Ascending aorta (tissue), 2 donors: ENCODE measurements around the gene IGFBPL1. TPM values are rescaled to one million over a fixed set of nuclear protein-coding genes. Genes with fewer than 3 reads are reported as not detected.
"Not testable (repeated sequence)": the region's sequence is repeated elsewhere in the genome, so short reads cannot be mapped to it uniquely, and the experiment has no call there.

Experiments
- DNase-seq, 2 donors: peaks; one replicate each; pipeline ENCODE4 v3.0.0-alpha.2; 2019; ENCODE audit warnings: low spot score in 2 of 2
- H3K27ac ChIP-seq, 2 donors: fragments of 200-600 bp; sonication (generic); one replicate each; pipeline ENCODE4 v1.5.1; 2016 to 2017; ENCODE audit warnings: mild to moderate bottlenecking in 1 of 2
- H3K27me3 ChIP-seq: fragments of 200-600 bp; sonication (generic); one replicate; pipeline ENCODE4 v1.5.1; 2017
- H3K36me3 ChIP-seq, 2 donors: fragments of 200-600 bp; sonication (generic); one replicate each; pipeline ENCODE4 v1.5.1; 2016
- H3K4me1 ChIP-seq, 2 donors: fragments of 200-600 bp; sonication (generic); one replicate each; pipeline ENCODE4 v1.5.1; 2016 to 2017; ENCODE audit warnings: mild to moderate bottlenecking in 1 of 2
- H3K4me3 ChIP-seq, 2 donors: fragments of 200-600 bp; sonication (generic); one replicate each; pipeline ENCODE4 v1.5.1; 2016 to 2017; ENCODE audit warnings: mild to moderate bottlenecking in 1 of 2
- H3K9me3 ChIP-seq, 2 donors: fragments of 200-600 bp; sonication (generic); one replicate each; pipeline ENCODE4 v1.5.1; 2016
- intact Hi-C: fragments of 100-400 bp; cut with DNase I; formaldehyde crosslinking; loops from one replicate; pipeline ENCODE4 v1.15.1; 2023
- total RNA-seq: library from RNA; depleted of rRNA; stranded (reverse); fragments of >200 nt; gene quantifications from one replicate; pipeline ENCODE4 v1.1.0, GENCODE V29; 2016
- TF ChIP-seq, protein P1 (sequence below), 3 experiments: fragments of 200-600 bp in 2 of 3; fragments of 450-650 bp in 1 of 3; sonication (generic) in 2 of 3; IDR thresholded peaks; one replicate each; pipeline ENCODE4 v1.5.1; 2016 to 2019; ENCODE audit warnings: antibody characterized with exemption in 3 of 3, mild to moderate bottlenecking in 1 of 3, moderate library complexity in 1 of 3

The IGFBPL1 gene
- total RNA-seq, 1 donor from 2014 or later = 4.8 TPM

- H3K9me3 ChIP-seq = no peaks in the 10 kb centered on the region
- TF ChIP-seq, protein P1, sequence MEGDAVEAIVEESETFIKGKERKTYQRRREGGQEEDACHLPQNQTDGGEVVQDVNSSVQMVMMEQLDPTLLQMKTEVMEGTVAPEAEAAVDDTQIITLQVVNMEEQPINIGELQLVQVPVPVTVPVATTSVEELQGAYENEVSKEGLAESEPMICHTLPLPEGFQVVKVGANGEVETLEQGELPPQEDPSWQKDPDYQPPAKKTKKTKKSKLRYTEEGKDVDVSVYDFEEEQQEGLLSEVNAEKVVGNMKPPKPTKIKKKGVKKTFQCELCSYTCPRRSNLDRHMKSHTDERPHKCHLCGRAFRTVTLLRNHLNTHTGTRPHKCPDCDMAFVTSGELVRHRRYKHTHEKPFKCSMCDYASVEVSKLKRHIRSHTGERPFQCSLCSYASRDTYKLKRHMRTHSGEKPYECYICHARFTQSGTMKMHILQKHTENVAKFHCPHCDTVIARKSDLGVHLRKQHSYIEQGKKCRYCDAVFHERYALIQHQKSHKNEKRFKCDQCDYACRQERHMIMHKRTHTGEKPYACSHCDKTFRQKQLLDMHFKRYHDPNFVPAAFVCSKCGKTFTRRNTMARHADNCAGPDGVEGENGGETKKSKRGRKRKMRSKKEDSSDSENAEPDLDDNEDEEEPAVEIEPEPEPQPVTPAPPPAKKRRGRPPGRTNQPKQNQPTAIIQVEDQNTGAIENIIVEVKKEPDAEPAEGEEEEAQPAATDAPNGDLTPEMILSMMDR (IDR thresholded peaks at IDR 0.05) = no peak
- H3K36me3 ChIP-seq = peaks cover 0 to 17% of the 10 kb centered on the region in 2 donors
- no peaks in the 10 kb centered on the region for H3K4me1 ChIP-seq
- no peak for DNase-seq
- H3K27ac ChIP-seq = no peak overlapping the region
- intact Hi-C loops = no loop called here
- H3K27me3 ChIP-seq = no peaks in the 10 kb centered on the region
- H3K4me3 ChIP-seq = no peak overlapping the region
These were observed 17.6 kb downstream of the IGFBPL1 start for GRCh38 chr9:38406476-38407186.

GRCh38 chr9:38405785-38406184, 18.5 kb downstream of the IGFBPL1 start:
- peaks cover 0 to 12% of the 10 kb centered on the region in 2 donors for H3K36me3 ChIP-seq
- peaks cover 0 to 2% of the 10 kb centered on the region in 2 donors for H3K4me1 ChIP-seq
- H3K9me3 ChIP-seq = no peaks in the 10 kb centered on the region
- H3K4me3 ChIP-seq = no peak overlapping the region
- H3K27me3 ChIP-seq = no peaks in the 10 kb centered on the region
- TF ChIP-seq, protein P1 (IDR thresholded peaks at IDR 0.05) = no peak
- intact Hi-C loops = no loop called here
- DNase-seq = no peak
- no peak overlapping the region for H3K27ac ChIP-seq

GRCh38 chr9:38404314-38404713, 19.9 kb downstream of the IGFBPL1 start:
- Histone ChIP-seq H3K4me1 (peaks cover 0 to 3% of the 10 kb centered on the region in 2 donors), H3K36me3 (peaks cover 1 to 12% of the 10 kb centered on the region in 2 donors), H3K4me3 (no peak overlapping the region), H3K27ac (no peak overlapping the region), H3K27me3 (no peaks in the 10 kb centered on the region), H3K9me3 (no peaks in the 10 kb centered on the region)
- no peak for DNase-seq
- TF ChIP-seq, protein P1 (IDR thresholded peaks at IDR 0.05) = no peak
- intact Hi-C loops = loop anchor here (5.0 kb wide), 1 partner anchor 317 kb away; no protein-coding TSS in a partner anchor

GRCh38 chr9:38401994-38402393, 22.3 kb downstream of the IGFBPL1 start:
- H3K4me3 ChIP-seq = no peak overlapping the region
- intact Hi-C loops = loop anchor here (5.0 kb wide), 1 partner anchor 315 kb away; no protein-coding TSS in a partner anchor

DNA sequence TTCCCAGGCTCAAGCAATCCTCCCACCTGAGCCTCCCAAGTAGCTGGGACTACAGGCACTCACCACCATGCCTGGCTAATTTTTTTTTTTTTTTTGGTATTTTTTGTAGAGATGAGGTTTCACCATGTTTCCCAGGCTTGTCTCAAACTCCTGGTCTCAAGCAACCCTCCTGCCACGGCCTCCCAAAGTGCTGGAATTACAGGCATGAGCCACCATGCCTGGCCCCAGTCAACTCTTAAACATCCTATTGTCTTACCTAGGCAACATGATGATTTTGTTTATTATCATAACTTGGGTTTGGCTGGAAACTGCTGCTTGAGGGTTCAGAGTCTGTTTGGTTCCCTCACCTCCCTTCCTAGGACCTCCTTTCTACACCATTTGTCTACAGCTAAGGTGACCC, 25.1 kb downstream of the IGFBPL1 start:
- Histone ChIP-seq H3K27ac (peak overlapping the region; percentile 48 to 68), H3K9me3 (peaks cover 0 to 13% of the 10 kb centered on the region in 2 donors), H3K36me3 (peaks cover 41 to 43% of the 10 kb centered on the region in 2 donors), H3K4me1 (peaks cover 5 to 13% of the 10 kb centered on the region in 2 donors)
- not testable (repeated sequence) for DNase-seq, H3K4me3 ChIP-seq, H3K27me3 ChIP-seq
- intact Hi-C loops = loop anchor here (10.0 kb wide), 3 partner anchors 494 to 1914 kb away; partner anchors contain the start of gene SLC25A51

More at GRCh38 chr9:38401994-38402393, 22.3 kb downstream of the IGFBPL1 start:
- Histone ChIP-seq H3K27me3 (no peaks in the 10 kb centered on the region), H3K4me1 (peaks cover 0 to 3% of the 10 kb centered on the region in 2 donors), H3K36me3 (peaks cover 23 to 25% of the 10 kb centered on the region in 2 donors), H3K9me3 (peaks cover 0 to 1% of the 10 kb centered on the region in 2 donors), H3K27ac (no peak overlapping the region)
- TF ChIP-seq, protein P1 (IDR thresholded peaks at IDR 0.05) = no peak
- no peak for DNase-seq

- H3K36me3 ChIP-seq = peaks cover 41 to 43% of the 10 kb centered on the region in 2 donors
- TF ChIP-seq, protein P1 (IDR thresholded peaks at IDR 0.05) = no peak
- H3K4me1 ChIP-seq = peaks cover 9 to 23% of the 10 kb centered on the region in 2 donors
- DNase-seq = no peak
- peak overlapping the region; percentile 98 to 99 for H3K27ac ChIP-seq
- peak overlapping the region in 1 of 2 donors; percentile 87 for H3K4me3 ChIP-seq
- peaks cover 0 to 13% of the 10 kb centered on the region in 2 donors for H3K9me3 ChIP-seq
- H3K27me3 ChIP-seq = no peaks in the 10 kb centered on the region
- intact Hi-C loops = loop anchor here (10.0 kb wide), 3 partner anchors 492 to 1912 kb away; partner anchors contain the start of gene SLC25A51
These were observed 27.9 kb downstream of the IGFBPL1 start for GRCh38 chr9:38396371-38396671.
